Measurements from ENCODE around the gene CYTL1. TPM values are rescaled to one million over a fixed set of nuclear protein-coding genes. Genes with fewer than 3 reads are reported as not detected.

The CYTL1 gene
- total RNA-seq, 1 donor, result 1.3 TPM

- no peak overlapping the region for H3K4me3 ChIP-seq (ENCODE audit: low read depth, low read length)
- DNase-seq (ENCODE audit: low read depth), result peak; percentile 13
- no peak for TF ChIP-seq CTCF (IDR thresholded peaks at IDR 0.05; ENCODE audit: insufficient read depth, low read depth, low read length)
Observed at GRCh38 chr4:5034206-5034605, 14.9 kb upstream of the CYTL1 start.

GRCh38 chr4:5033281-5033841 lies 14.1 kb upstream of the CYTL1 start:
- no peak overlapping the region for H3K4me3 ChIP-seq (ENCODE audit: low read depth, low read length)
- TF ChIP-seq CTCF (IDR thresholded peaks at IDR 0.05; ENCODE audit: insufficient read depth, low read depth, low read length), result no peak
- no peak for DNase-seq (ENCODE audit: low read depth)

- DNase-seq (ENCODE audit: low read depth), result no peak
- H3K4me3 ChIP-seq (ENCODE audit: low read depth, low read length), result no peak overlapping the region
- TF ChIP-seq CTCF (IDR thresholded peaks at IDR 0.05; ENCODE audit: insufficient read depth, low read depth, low read length), result no peak
Observed at GRCh38 chr4:5032813-5033212, 13.6 kb upstream of the CYTL1 start.

GRCh38 chr4:5030927-5031326 lies 11.7 kb upstream of the CYTL1 start:
- DNase-seq (ENCODE audit: low read depth), result no peak
- no peak for TF ChIP-seq CTCF (IDR thresholded peaks at IDR 0.05; ENCODE audit: insufficient read depth, low read depth, low read length)

GRCh38 chr4:5030221-5030620 lies 11.0 kb upstream of the CYTL1 start:
- no peak for TF ChIP-seq CTCF (IDR thresholded peaks at IDR 0.05; ENCODE audit: insufficient read depth, low read depth, low read length)
- no peak for DNase-seq (ENCODE audit: low read depth)
- no peak overlapping the region for H3K4me3 ChIP-seq (ENCODE audit: low read depth, low read length)

More at GRCh38 chr4:5030927-5031326, 11.7 kb upstream of the CYTL1 start:
- no peak overlapping the region for H3K4me3 ChIP-seq (ENCODE audit: low read depth, low read length)

- no peak overlapping the region for H3K4me3 ChIP-seq (ENCODE audit: low read depth, low read length)
- DNase-seq (ENCODE audit: low read depth), result no peak
- TF ChIP-seq CTCF (IDR thresholded peaks at IDR 0.05; ENCODE audit: insufficient read depth, low read depth, low read length), result no peak
Observed at GRCh38 chr4:5029447-5029846, 10.2 kb upstream of the CYTL1 start.

GRCh38 chr4:5028480-5028879 lies 9.2 kb upstream of the CYTL1 start:
- TF ChIP-seq CTCF (IDR thresholded peaks at IDR 0.05; ENCODE audit: insufficient read depth, low read depth, low read length), result no peak
- H3K4me3 ChIP-seq (ENCODE audit: low read depth, low read length), result no peak overlapping the region
- DNase-seq (ENCODE audit: low read depth), result no peak

Measured in fibroblast of villous mesenchyme (primary cell).